ENCODE results near the gene MRPL4.
"Not testable (repeated sequence)": the region's sequence is repeated elsewhere in the genome, so short reads cannot be mapped to it uniquely, and the experiment has no call there.

Gene MRPL4

DNA sequence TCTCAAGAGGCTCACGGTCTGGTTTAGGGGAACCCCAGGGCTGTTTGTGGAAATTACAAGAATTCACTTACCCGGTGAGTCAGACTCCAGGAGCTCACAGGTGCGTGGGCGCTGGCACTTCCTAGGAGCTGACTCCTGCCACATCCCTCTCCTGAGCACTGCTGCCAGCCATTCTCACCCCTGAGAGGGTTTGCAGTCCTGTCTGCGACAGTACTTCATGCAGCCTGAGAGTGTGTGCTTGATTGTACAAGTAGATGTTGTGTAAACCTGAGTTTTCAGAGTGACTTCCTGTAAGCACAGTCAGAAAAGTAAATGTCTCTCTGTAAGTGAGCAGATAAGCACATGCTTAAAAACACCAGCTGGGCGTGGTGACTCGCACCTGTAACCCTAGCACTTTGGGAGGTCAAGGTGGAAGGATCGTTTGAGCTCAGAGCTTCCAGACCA is 8.1 kb downstream of the MRPL4 start:
- DNase-seq (ENCODE audit: low read depth in 2 of 2), result peak; percentile 42 to 62

DNA sequence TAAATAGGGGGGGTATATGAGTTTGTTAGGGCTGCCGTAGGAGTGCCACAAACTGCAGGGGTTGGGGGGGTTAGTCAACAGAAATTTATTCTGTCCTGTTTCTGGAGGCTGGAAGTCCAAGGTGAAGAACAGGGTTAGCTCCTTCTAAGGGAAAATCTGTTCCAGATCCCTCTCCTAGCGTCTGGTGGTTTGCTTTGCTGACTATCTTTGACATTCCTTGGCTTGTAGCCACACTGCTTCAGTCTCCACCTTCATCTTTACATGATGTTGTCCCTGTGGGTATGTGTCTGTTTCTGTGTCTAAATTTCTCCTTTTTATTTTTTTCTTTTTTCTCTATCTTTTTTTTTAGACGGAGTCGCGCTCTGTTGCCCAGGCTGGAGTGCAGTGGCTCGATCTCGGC is 10.8 kb downstream of the MRPL4 start:
- DNase-seq (ENCODE audit: low read depth in 2 of 2), result no peak

DNA sequence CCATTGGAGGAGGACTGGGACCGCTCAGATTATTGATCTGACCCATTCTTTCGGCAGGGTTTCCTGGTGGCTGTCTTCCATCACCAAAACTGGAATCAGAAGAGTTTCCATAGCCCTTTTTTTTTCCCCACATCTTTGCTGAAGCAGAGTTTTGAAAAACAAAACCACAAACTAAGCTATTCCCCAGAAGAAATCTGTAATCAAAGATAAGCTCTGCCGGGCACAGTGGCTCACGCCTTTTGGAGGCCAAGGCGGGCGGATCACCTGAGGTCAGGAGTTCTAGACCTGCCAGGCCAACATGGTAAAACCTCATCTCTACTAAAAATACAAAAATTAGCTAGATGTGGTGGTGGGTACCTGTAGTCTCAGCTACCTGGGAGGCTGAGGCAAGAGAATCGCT is 14.7 kb downstream of the MRPL4 start:
- no peak for DNase-seq (ENCODE audit: low read depth in 2 of 2)

DNA sequence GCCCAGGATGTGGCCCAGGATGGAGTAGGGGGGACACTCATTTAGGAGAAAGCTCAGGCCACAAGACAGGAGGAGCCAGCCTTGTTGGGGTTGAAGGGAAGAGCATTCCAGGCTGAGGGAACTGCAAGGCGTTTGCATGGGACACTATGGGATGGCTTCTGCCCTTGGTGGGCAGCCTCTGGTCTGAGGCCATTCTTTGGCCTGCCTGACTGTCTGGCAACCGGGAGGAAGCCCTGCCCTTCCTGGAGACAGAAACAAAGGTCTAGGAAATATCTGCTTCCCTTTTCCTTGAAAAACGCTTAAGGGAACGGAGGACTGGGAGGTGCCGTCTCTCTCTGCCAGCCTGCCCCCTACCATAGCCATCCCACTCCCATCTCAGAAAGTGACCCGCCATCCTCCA is 16.1 kb downstream of the MRPL4 start:
- no peak for DNase-seq (ENCODE audit: low read depth in 2 of 2)

- peak; percentile 70 to 88 for DNase-seq (ENCODE audit: low read depth in 2 of 2)
Observed at GRCh38 chr19:10269333-10270179, 17.5 kb downstream of the MRPL4 start.

DNA sequence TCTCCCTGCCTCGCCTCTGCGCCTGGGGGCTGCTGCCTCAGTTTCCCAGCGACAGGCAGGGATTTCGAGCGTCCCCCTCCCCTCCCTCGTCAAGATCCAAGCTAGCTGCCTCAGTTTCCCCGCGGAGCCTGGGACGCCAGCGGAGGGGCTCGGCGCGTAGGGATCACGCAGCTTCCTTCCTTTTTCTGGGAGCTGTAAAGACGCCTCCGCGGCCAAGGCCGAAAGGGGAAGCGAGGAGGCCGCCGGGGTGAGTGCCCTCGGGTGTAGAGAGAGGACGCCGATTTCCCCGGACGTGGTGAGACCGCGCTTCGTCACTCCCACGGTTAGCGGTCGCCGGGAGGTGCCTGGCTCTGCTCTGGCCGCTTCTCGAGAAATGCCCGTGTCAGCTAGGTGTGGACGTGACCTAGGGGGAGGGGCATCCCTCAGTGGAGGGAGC is 18.2 kb downstream of the MRPL4 start:
- peak in 1 of 2 experiments; percentile 77 for DNase-seq (ENCODE audit: low read depth in 2 of 2)

- DNase-seq (ENCODE audit: low read depth in 2 of 2), result peak in 1 of 2 experiments; percentile 70
Observed at GRCh38 chr19:10270616-10271394, 18.8 kb downstream of the MRPL4 start, which contains the start of gene ICAM1. Gene ICAM1 (plus strand): TSS chr19:10271120. CDS start chr19:10271160, 40 bp downstream.

GRCh38 chr19:10271543-10272086 is 19.6 kb downstream of the MRPL4 start:
- no peak for DNase-seq (ENCODE audit: low read depth in 2 of 2)

GRCh38 chr19:10274589-10274988 is 22.6 kb downstream of the MRPL4 start:
- DNase-seq (ENCODE audit: low read depth in 2 of 2), result no peak

- no peak for DNase-seq (ENCODE audit: low read depth in 2 of 2)
Observed at GRCh38 chr19:10277795-10278589, 26.0 kb downstream of the MRPL4 start.

DNA sequence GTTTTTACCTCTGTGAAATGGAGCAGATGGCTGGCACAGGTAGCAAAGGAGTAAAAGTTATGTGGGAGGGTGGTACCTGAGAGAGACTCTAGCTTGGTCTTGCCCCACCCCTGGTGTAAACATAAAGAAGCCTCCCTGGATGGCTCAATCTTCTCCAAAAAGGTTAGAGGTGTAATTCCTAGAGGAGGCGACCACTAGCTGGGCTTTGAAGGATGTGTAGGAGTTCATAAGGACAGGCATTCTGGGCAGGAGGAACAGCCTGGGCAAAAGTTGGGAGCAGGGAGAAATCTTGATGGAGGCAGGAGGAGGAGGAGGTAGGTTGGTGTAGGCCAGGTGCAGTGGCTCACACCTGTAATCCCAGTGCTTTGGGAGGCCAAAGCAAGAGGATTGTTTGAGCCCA is 26.9 kb downstream of the MRPL4 start:
- DNase-seq (ENCODE audit: low read depth in 2 of 2), result no peak

GRCh38 chr19:10279737-10280442 is 27.9 kb downstream of the MRPL4 start:
- DNase-seq (ENCODE audit: low read depth in 2 of 2), result no peak

DNA sequence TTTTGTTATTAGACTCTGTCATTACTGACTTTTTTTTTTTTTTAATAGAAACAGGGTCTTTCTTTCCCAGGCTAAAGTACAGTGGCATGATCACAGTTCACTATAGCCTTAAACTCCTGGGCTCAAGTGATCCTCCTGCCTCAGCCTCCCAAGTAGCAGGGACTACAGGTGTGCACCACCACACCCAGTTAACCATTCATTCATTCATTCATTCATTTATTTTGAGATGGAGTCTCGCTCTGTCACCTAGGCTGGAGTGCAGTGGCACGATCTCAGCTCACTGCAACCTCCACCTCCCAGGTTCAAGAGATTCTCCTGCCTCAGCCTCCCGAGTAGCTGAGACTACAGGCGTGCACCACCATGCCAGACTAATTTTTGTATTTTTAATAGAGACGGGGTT is 30.0 kb downstream of the MRPL4 start:
- DNase-seq (ENCODE audit: low read depth in 2 of 2), result not testable (repeated sequence)

- DNase-seq (ENCODE audit: low read depth in 2 of 2), result no peak
Observed at GRCh38 chr19:10283301-10284064, 31.5 kb downstream of the MRPL4 start.

DNA sequence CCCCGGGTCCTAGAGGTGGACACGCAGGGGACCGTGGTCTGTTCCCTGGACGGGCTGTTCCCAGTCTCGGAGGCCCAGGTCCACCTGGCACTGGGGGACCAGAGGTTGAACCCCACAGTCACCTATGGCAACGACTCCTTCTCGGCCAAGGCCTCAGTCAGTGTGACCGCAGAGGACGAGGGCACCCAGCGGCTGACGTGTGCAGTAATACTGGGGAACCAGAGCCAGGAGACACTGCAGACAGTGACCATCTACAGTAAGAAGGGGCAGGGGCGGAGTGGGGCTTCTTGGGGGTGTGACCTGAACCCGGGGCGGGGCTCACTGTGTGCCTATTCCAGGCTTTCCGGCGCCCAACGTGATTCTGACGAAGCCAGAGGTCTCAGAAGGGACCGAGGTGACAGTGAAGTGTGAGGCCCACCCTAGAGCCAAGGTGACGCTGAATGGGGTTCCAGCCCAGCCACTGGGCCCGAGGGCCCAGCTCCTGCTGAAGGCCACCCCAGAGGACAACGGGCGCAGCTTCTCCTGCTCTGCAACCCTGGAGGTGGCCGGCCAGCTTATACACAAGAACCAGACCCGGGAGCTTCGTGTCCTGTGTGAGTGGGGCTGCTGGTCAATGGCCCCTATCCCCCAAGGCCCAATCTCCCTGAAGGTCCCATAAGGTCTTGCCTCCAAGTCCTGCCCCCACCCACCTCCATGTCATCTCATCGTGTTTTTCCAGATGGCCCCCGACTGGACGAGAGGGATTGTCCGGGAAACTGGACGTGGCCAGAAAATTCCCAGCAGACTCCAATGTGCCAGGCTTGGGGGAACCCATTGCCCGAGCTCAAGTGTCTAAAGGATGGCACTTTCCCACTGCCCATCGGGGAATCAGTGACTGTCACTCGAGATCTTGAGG is 32.3 kb downstream of the MRPL4 start:
- DNase-seq (ENCODE audit: low read depth in 2 of 2), result no peak

- no peak for DNase-seq (ENCODE audit: low read depth in 2 of 2)
Observed at GRCh38 chr19:10284960-10285278, 32.9 kb downstream of the MRPL4 start.

DNA sequence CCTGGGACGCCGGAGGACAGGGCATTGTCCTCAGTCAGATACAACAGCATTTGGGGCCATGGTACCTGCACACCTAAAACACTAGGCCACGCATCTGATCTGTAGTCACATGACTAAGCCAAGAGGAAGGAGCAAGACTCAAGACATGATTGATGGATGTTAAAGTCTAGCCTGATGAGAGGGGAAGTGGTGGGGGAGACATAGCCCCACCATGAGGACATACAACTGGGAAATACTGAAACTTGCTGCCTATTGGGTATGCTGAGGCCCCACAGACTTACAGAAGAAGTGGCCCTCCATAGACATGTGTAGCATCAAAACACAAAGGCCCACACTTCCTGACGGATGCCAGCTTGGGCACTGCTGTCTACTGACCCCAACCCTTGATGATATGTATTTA is 33.4 kb downstream of the MRPL4 start:
- no peak for DNase-seq (ENCODE audit: low read depth in 2 of 2)

- no peak for DNase-seq (ENCODE audit: low read depth in 2 of 2)
Observed at GRCh38 chr19:10286803-10287737, 35.1 kb downstream of the MRPL4 start, which contains the start of gene ICAM4. Gene ICAM4 (plus strand): TSS chr19:10286955. CDS start chr19:10287013, 58 bp downstream.
